Measurements from ENCODE around the gene RNU6-7. TPM values are rescaled to one million over a fixed set of nuclear protein-coding genes. Genes with fewer than 3 reads are reported as not detected.

RNU6-7 gene
- total and polyA plus RNA-seq, 2 of the 13 experiments (the other 11 are each of a cell fraction or from before 2014, with no cell fraction given) = under 0.01 TPM; not detected in 1

- TF ChIP-seq HINFP (CRISPR knock-in tag; IDR thresholded peaks at IDR 0.05; ENCODE audit: low read depth) = no peak
- no peak for TF ChIP-seq REPIN1 (CRISPR knock-in tag; IDR thresholded peaks at IDR 0.05; ENCODE audit: borderline replicate concordance, low read depth)
- TF ChIP-seq ZNF260 (CRISPR knock-in tag; IDR thresholded peaks at IDR 0.05; ENCODE audit: borderline replicate concordance, low read depth) = no peak
- 0 out of 2 replicates have a peak, but pooled peaks have one; percentile 27 for TF ChIP-seq SNAPC4 (CRISPR knock-in tag; IDR thresholded peaks at IDR 0.05)
- 0 out of 2 replicates have a peak, but pooled peaks have one; percentile 27 for TF ChIP-seq ERF (CRISPR knock-in tag; IDR thresholded peaks at IDR 0.05)
- peak; percentile 35; the same call in 1 of the 2 replicates for TF ChIP-seq GATAD2A (CRISPR knock-in tag; IDR thresholded peaks at IDR 0.05)
- no peak for TF ChIP-seq SKI (IDR thresholded peaks at IDR 0.05; ENCODE audit: partially characterized antibody)
- no peak for TF ChIP-seq ZNF83 (CRISPR knock-in tag; IDR thresholded peaks at IDR 0.05; ENCODE audit: borderline replicate concordance)
- no peak for TF ChIP-seq HOXA7 (CRISPR knock-in tag; IDR thresholded peaks at IDR 0.05)
- TF ChIP-seq ZNF879 (CRISPR knock-in tag; IDR thresholded peaks at IDR 0.05) = no peak
- peak; percentile 77; the same call in 1 of the 2 replicates for TF ChIP-seq TFE3 (CRISPR knock-in tag; IDR thresholded peaks at IDR 0.05)
- no peak for TF ChIP-seq NFKB2 (CRISPR knock-in tag; IDR thresholded peaks at IDR 0.05; ENCODE audit: borderline replicate concordance)
- TF ChIP-seq ATF6 (CRISPR knock-in tag; conservative IDR thresholded peaks at IDR 0.05) = no peak
- no peak for TF ChIP-seq ZNF773 (CRISPR knock-in tag; IDR thresholded peaks at IDR 0.05; ENCODE audit: borderline replicate concordance)
- no peak for TF ChIP-seq FOXP1 (IDR thresholded peaks at IDR 0.05)
- TF ChIP-seq FOXP1 (CRISPR knock-in tag; IDR thresholded peaks at IDR 0.05) = no peak
- no peak for TF ChIP-seq TCF7L2 (IDR thresholded peaks at IDR 0.05; ENCODE audit: low read depth, low read length)
- peak; percentile 19; the same call in 1 of the 2 replicates for TF ChIP-seq RXRB (CRISPR knock-in tag; IDR thresholded peaks at IDR 0.05; ENCODE audit: borderline replicate concordance)
- TF ChIP-seq ETV5 (CRISPR knock-in tag; IDR thresholded peaks at IDR 0.05; ENCODE audit: borderline replicate concordance) = no peak
- no peak for TF ChIP-seq NKX3-1 (CRISPR knock-in tag; IDR thresholded peaks at IDR 0.05)
- no peak for TF ChIP-seq MAFF (IDR thresholded peaks at IDR 0.05; ENCODE audit: low read depth, low read length)
- no peak for TF ChIP-seq NFKBIZ (CRISPR knock-in tag; IDR thresholded peaks at IDR 0.05)
Observed at GRCh38 chr14:32224737-32225377, 23.0 kb downstream of the RNU6-7 start (continued).
